Calu3 (cell line): ENCODE results near the gene CEND1. TPM values are rescaled to one million over a fixed set of nuclear protein-coding genes. Genes with fewer than 3 reads are reported as not detected.

Experiments used
- BruUV-seq: library from RNA; stranded (reverse); fragments of 400-500 nt; replicated peaks from 2 replicates; lab custom pipeline; 2021; lab: Mats Ljungman, UMichigan
- CTCF ChIA-PET: fragments of 300-600 bp; sonication (Branson Sonifier 250); formaldehyde crosslinking; loops from one replicate; lab custom pipeline; 2022; ENCODE audit warnings: antibody characterized with exemption; lab: Charles Lee
- DNase-seq: peaks from one replicate; pipeline ENCODE4 v3.0.0; 2022
- H3K27ac Mint-ChIP-seq: one replicate; pipeline ENCODE4 v1.8.0; 2022; ENCODE audit warnings: mixed read lengths; ENCODE audit not compliant: unreplicated experiment
- H3K27me3 Mint-ChIP-seq: one replicate; pipeline ENCODE4 v1.8.0; 2022; ENCODE audit warnings: mixed read lengths; ENCODE audit not compliant: unreplicated experiment
- H3K36me3 Mint-ChIP-seq: one replicate; pipeline ENCODE4 v1.8.0; 2022; ENCODE audit warnings: mild to moderate bottlenecking, moderate library complexity, mixed read lengths; ENCODE audit not compliant: insufficient read depth, unreplicated experiment
- H3K4me1 Mint-ChIP-seq: one replicate; pipeline ENCODE4 v1.8.0; 2022; ENCODE audit warnings: mild to moderate bottlenecking, low read depth, mixed read lengths; ENCODE audit not compliant: unreplicated experiment
- H3K4me3 Mint-ChIP-seq: one replicate; pipeline ENCODE4 v1.8.0; 2022; ENCODE audit warnings: mild to moderate bottlenecking, low read depth, moderate library complexity, mixed read lengths; ENCODE audit not compliant: unreplicated experiment
- H3K9me3 Mint-ChIP-seq: one replicate; pipeline ENCODE4 v1.8.0; 2022; ENCODE audit warnings: low read depth, mixed read lengths; ENCODE audit not compliant: unreplicated experiment
- intact Hi-C: fragments of 100-400 bp; cut with micrococcal nuclease; formaldehyde crosslinking; loops from one replicate; pipeline ENCODE4 v1.10.0; 2022; ENCODE audit not compliant: unreplicated experiment
- total RNA-seq: library from RNA; stranded (reverse); gene quantifications from 2 replicates; pipeline ENCODE4 v1.2.3, GENCODE V29; 2022
- TF ChIP-seq, protein P1 (sequence below): fragments of 200-600 bp; IDR thresholded peaks from one replicate; pipeline ENCODE4 v1.8.0; 2022; ENCODE audit warnings: antibody characterized with exemption; ENCODE audit not compliant: unreplicated experiment

The CEND1 gene
- total RNA-seq, 1 experiment from 2014 or later: not detected

DNA sequence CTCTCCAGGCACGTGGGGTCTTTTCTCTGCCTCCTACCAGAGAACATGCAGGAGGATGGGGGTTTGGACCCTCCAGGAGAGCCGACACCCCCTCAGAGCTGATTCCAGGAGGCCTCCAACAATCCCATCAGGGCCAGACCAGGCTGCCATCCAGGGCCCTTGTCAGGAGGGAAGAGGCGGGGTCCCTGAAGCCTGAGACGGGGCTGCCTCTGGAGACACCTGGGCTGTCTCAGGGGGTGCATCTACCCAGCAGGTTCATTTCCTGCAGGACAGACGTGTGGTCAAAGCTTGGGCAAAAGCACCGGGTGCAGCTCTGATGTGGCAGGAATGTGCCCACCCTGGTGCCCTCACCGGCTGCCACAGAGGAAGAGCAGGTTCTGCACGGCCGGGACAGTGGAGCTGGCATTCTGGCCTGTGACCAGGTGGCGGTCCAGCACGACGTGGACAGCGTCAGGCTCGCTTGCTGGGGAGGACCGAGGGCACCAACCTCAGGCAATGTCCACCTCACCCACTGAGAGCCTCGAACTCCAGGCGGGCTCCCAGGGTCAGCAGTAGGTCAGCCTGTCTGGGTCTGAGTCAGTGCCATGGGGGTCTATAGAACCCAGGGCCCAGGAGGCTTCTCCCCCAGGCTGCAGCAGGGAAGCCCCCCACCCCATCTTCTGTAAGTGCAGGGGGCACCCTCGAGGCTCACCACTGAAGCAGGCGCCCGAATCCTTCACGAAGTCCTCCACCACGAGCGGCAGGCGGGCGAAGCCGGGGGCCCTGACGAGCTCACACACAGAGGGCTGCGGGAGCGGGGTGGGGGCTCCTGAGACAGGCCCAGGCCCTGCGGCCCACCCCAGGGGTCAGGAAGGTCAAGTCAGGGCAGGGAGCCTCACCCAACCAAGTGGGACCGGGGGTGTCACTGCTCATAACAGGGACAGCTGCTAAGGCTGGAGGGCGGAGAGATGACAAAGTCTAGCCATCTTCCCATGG lies 19.0 kb downstream of the CEND1 start:
- no peak overlapping the region for H3K4me3 Mint-ChIP-seq
- no TSS peak for BruUV-seq
- H3K9me3 Mint-ChIP-seq: no peaks in the 10 kb centered on the region
- no peaks in the 10 kb centered on the region for H3K27me3 Mint-ChIP-seq
- CTCF ChIA-PET: no interaction called here
- intact Hi-C loops: no loop called here
- H3K27ac Mint-ChIP-seq: no peak overlapping the region
- H3K36me3 Mint-ChIP-seq: peaks cover 65% of the 10 kb centered on the region
- peaks cover 12% of the 10 kb centered on the region for H3K4me1 Mint-ChIP-seq
- DNase-seq: no peak
- TF ChIP-seq, protein P1, sequence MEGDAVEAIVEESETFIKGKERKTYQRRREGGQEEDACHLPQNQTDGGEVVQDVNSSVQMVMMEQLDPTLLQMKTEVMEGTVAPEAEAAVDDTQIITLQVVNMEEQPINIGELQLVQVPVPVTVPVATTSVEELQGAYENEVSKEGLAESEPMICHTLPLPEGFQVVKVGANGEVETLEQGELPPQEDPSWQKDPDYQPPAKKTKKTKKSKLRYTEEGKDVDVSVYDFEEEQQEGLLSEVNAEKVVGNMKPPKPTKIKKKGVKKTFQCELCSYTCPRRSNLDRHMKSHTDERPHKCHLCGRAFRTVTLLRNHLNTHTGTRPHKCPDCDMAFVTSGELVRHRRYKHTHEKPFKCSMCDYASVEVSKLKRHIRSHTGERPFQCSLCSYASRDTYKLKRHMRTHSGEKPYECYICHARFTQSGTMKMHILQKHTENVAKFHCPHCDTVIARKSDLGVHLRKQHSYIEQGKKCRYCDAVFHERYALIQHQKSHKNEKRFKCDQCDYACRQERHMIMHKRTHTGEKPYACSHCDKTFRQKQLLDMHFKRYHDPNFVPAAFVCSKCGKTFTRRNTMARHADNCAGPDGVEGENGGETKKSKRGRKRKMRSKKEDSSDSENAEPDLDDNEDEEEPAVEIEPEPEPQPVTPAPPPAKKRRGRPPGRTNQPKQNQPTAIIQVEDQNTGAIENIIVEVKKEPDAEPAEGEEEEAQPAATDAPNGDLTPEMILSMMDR: no peak

DNA sequence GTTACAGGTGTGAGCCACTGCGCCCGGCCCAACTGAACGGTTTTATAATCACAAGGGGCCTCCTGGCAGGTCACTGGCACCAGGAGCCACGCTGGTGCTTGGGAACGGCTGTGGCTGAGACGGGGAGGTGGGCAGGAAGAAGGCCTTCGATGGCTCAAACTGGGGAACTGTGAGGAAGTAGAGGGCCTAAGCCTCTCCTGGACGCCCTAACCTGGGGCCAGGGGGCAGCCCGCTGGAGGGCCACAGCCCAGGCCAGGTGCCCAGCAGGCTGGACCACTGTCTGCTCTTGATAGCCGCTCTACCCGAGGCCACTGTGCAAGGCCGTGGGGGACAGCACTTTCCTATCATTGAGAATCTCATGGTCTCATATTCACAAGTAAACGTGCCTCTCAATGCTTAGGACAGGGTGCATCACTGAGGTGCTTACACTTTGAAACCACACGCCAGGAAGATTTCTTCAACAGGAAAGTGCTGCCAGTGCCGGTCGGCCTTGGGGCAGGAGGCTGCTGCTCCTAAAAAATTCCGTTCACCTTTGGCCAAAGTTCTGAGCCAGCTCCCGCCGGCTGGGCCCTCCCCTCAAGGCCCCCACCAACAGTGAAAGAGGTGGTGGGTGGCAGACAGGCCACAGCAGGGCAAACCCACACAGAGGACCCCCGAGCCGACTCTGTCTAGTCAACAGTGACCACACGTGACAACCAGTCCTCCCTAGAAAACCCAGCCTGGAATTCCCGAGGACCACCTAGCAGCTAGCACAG lies 19.8 kb downstream of the CEND1 start:
- Mint-ChIP-seq H3K4me3 (no peak overlapping the region), H3K27me3 (no peaks in the 10 kb centered on the region), H3K27ac (no peak overlapping the region), H3K4me1 (peaks cover 3% of the 10 kb centered on the region), H3K9me3 (no peaks in the 10 kb centered on the region), H3K36me3 (peaks cover 66% of the 10 kb centered on the region)
- TF ChIP-seq, protein P1: no peak
- CTCF ChIA-PET: no interaction called here
- intact Hi-C loops: no loop called here
- BruUV-seq: TSS peak; percentile 18
- no peak for DNase-seq

DNA sequence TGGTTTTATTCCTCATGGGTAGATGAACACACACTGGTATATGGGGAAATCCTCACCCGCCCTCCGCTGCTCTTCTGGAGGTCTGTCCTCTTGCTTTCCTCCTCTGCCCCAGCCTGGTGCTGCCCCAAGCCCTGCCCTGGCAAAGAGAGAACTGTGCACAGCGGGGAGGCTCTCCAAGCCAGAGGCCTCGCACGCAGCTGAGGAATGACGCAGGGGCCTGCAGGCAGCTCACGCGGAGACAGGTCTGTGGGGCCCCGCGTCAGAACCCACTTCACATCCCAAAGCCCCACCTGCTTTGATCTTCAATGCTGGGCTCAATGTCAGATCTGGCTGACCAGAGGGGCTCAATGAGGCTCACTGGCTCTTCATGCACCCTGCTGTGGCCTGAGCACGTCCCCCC lies 22.7 kb downstream of the CEND1 start:
- Mint-ChIP-seq H3K4me1 (peaks cover 14% of the 10 kb centered on the region), H3K27me3 (no peaks in the 10 kb centered on the region), H3K36me3 (peaks cover 80% of the 10 kb centered on the region), H3K9me3 (no peaks in the 10 kb centered on the region), H3K27ac (no peak overlapping the region), H3K4me3 (no peak overlapping the region)
- BruUV-seq: TSS peak; percentile 9
- CTCF ChIA-PET: no interaction called here
- DNase-seq: no peak
- intact Hi-C loops: no loop called here
- TF ChIP-seq, protein P1: no peak

DNA sequence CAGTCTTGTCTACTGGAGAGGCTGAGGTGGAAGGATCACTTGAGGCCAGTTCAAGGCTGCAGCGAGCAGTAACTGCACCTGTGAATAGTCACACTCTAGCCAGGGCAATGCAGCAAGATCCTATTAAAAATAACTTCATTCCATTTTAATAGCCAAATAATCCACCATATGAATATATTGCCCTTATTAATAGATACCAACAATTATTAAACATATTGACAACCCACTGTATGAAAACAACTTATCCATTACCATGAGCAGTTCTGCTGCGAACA lies 23.0 kb downstream of the CEND1 start:
- H3K4me1 Mint-ChIP-seq: peaks cover 18% of the 10 kb centered on the region
- no TSS peak for BruUV-seq
- CTCF ChIA-PET: no interaction called here
- no peak for DNase-seq
- H3K36me3 Mint-ChIP-seq: peaks cover 84% of the 10 kb centered on the region
- H3K27ac Mint-ChIP-seq: no peak overlapping the region
- no peaks in the 10 kb centered on the region for H3K27me3 Mint-ChIP-seq
- intact Hi-C loops: no loop called here
- TF ChIP-seq, protein P1: no peak
- H3K9me3 Mint-ChIP-seq: no peaks in the 10 kb centered on the region
- no peak overlapping the region for H3K4me3 Mint-ChIP-seq
